Measurements from ENCODE around the gene XRCC6.

XRCC6 gene

GRCh38 chr22:41688365-41689211 lies 67.5 kb downstream of the XRCC6 start, which contains the start of gene SNU13:
TSS of gene SNU13 (minus strand) at chr22:41688867. CDS start at chr22:41688796, 71 bp downstream.
- DNase-seq: peak; percentile 59

- no peak for DNase-seq
These were observed 69.4 kb downstream of the XRCC6 start for GRCh38 chr22:41690476-41690875.

- DNase-seq: no peak
These were observed 74.1 kb downstream of the XRCC6 start for GRCh38 chr22:41695211-41695610.

- DNase-seq: no peak
These were observed 75.6 kb downstream of the XRCC6 start for GRCh38 chr22:41696703-41697102.

- peak; percentile 75 for DNase-seq
These were observed 76.2 kb downstream of the XRCC6 start for GRCh38 chr22:41697126-41697775.

- DNase-seq: no peak
These were observed 78.4 kb downstream of the XRCC6 start, which contains the start of gene MEI1 for GRCh38 chr22:41699264-41700107. TSS of gene MEI1 (plus strand) at chr22:41699503. CDS start at chr22:41699539, 36 bp downstream.

GRCh38 chr22:41700108-41700364 lies 78.9 kb downstream of the XRCC6 start:
- no peak for DNase-seq

GRCh38 chr22:41702763-41703162 lies 81.7 kb downstream of the XRCC6 start:
- DNase-seq: no peak

GRCh38 chr22:41709341-41709740 lies 88.2 kb downstream of the XRCC6 start:
- DNase-seq: no peak

GRCh38 chr22:41713004-41713403 lies 91.9 kb downstream of the XRCC6 start:
- DNase-seq: no peak
